SW480 (cell line): ENCODE data around the gene ATP11B.
"Not testable (repeated sequence)": the region's sequence is repeated elsewhere in the genome, so short reads cannot be mapped to it uniquely, and the experiment has no call there.

Experiments
- DNase-seq: peaks from one replicate; pipeline ENCODE4 v3.0.0-alpha.2; 2016; ENCODE audit warnings: low spot score

Gene ATP11B

GRCh38 chr3:182795389-182795782, 2.1 kb downstream of the ATP11B start:
- peak; percentile 39 for DNase-seq

- no peak for DNase-seq
Measured at GRCh38 chr3:182796310-182796709, 3.0 kb downstream of the ATP11B start.

- no peak for DNase-seq
Measured at GRCh38 chr3:182797876-182798275, 4.6 kb downstream of the ATP11B start.

- not testable (repeated sequence) for DNase-seq
Measured at GRCh38 chr3:182799143-182799542, 5.8 kb downstream of the ATP11B start.

- DNase-seq: no peak
Measured at GRCh38 chr3:182800508-182800907, 7.2 kb downstream of the ATP11B start.

GRCh38 chr3:182802413-182803390, 9.4 kb downstream of the ATP11B start:
- no peak for DNase-seq

- DNase-seq: no peak
Measured at GRCh38 chr3:182803596-182803995, 10.3 kb downstream of the ATP11B start.

- no peak for DNase-seq
Measured at GRCh38 chr3:182807061-182807460, 13.8 kb downstream of the ATP11B start.

GRCh38 chr3:182808041-182808770, 14.9 kb downstream of the ATP11B start:
- DNase-seq: no peak

- no peak for DNase-seq
Measured at GRCh38 chr3:182809531-182809930, 16.2 kb downstream of the ATP11B start.

- DNase-seq: no peak
Measured at GRCh38 chr3:182810574-182811268, 17.4 kb downstream of the ATP11B start.

- DNase-seq: no peak
Measured at GRCh38 chr3:182811269-182811596, 17.9 kb downstream of the ATP11B start.

GRCh38 chr3:182812123-182812522, 18.8 kb downstream of the ATP11B start:
- no peak for DNase-seq

GRCh38 chr3:182814419-182815062, 21.2 kb downstream of the ATP11B start:
- no peak for DNase-seq

GRCh38 chr3:182816181-182816580, 22.9 kb downstream of the ATP11B start:
- DNase-seq: no peak

- no peak for DNase-seq
Measured at GRCh38 chr3:182818296-182818978, 25.1 kb downstream of the ATP11B start.

- no peak for DNase-seq
Measured at GRCh38 chr3:182821221-182821981, 28.1 kb downstream of the ATP11B start.

- not testable (repeated sequence) for DNase-seq
Measured at GRCh38 chr3:182822260-182822659, 29.0 kb downstream of the ATP11B start.

- no peak for DNase-seq
Measured at GRCh38 chr3:182824957-182825356, 31.7 kb downstream of the ATP11B start.

- DNase-seq: peak; percentile 50
Measured at GRCh38 chr3:182829761-182830405, 36.6 kb downstream of the ATP11B start.
